HG02763 (cell line): ENCODE results near the gene GRID2.

ENCODE experiments used
- ATAC-seq: cut with Tn5 transposase; IDR thresholded peaks from one replicate; pipeline ENCODE4 v1.9.1; 2021; ENCODE audit warnings: mild to moderate bottlenecking, moderate library complexity; ENCODE audit not compliant: unreplicated experiment

Gene GRID2

GRCh38 chr4:93053140-93053539, 749.4 kb downstream of the GRID2 start:
- ATAC-seq = no peak

GRCh38 chr4:93061826-93062225, 758.1 kb downstream of the GRID2 start:
- ATAC-seq = no peak

- ATAC-seq = no peak
These were observed 759.6 kb downstream of the GRID2 start for GRCh38 chr4:93063325-93063724.

- no peak for ATAC-seq
These were observed 762.0 kb downstream of the GRID2 start for GRCh38 chr4:93065790-93066189.

- ATAC-seq = no peak
These were observed 763.0 kb downstream of the GRID2 start for GRCh38 chr4:93066749-93067148.

GRCh38 chr4:93072292-93072691, 768.5 kb downstream of the GRID2 start:
- ATAC-seq = no peak

- ATAC-seq = no peak
These were observed 776.5 kb downstream of the GRID2 start for GRCh38 chr4:93080316-93080715.

GRCh38 chr4:93084599-93085305, 781.0 kb downstream of the GRID2 start:
- ATAC-seq = no peak

- ATAC-seq = no peak
These were observed 782.6 kb downstream of the GRID2 start for GRCh38 chr4:93086356-93086755.

- no peak for ATAC-seq
These were observed 789.0 kb downstream of the GRID2 start for GRCh38 chr4:93092765-93093164.

- no peak for ATAC-seq
These were observed 799.3 kb downstream of the GRID2 start for GRCh38 chr4:93103042-93103441.

GRCh38 chr4:93116624-93117023, 812.9 kb downstream of the GRID2 start:
- no peak for ATAC-seq

- no peak for ATAC-seq
These were observed 823.7 kb downstream of the GRID2 start for GRCh38 chr4:93127489-93127888.

- no peak for ATAC-seq
These were observed 828.9 kb downstream of the GRID2 start for GRCh38 chr4:93132631-93133030.

- ATAC-seq = no peak
These were observed 835.4 kb downstream of the GRID2 start for GRCh38 chr4:93139118-93139517.

- no peak for ATAC-seq
These were observed 840.1 kb downstream of the GRID2 start for GRCh38 chr4:93143902-93144301.

GRCh38 chr4:93144644-93145043, 840.9 kb downstream of the GRID2 start:
- no peak for ATAC-seq

- ATAC-seq = no peak
These were observed 843.9 kb downstream of the GRID2 start for GRCh38 chr4:93147524-93148212.

GRCh38 chr4:93152491-93152890, 848.7 kb downstream of the GRID2 start:
- ATAC-seq = no peak

GRCh38 chr4:93157986-93158385, 854.2 kb downstream of the GRID2 start:
- no peak for ATAC-seq

- ATAC-seq = no peak
These were observed 864.3 kb downstream of the GRID2 start for GRCh38 chr4:93168053-93168452.

GRCh38 chr4:93169966-93170365, 866.2 kb downstream of the GRID2 start:
- ATAC-seq = no peak

GRCh38 chr4:93174598-93174997, 870.8 kb downstream of the GRID2 start:
- no peak for ATAC-seq
